Measurements from ENCODE around the gene FOXK1. TPM values are rescaled to one million over a fixed set of nuclear protein-coding genes. Genes with fewer than 3 reads are reported as not detected.

Gene FOXK1
- total and polyA plus RNA-seq, 2 of the 13 experiments (the other 11 are each of a cell fraction or from before 2014, with no cell fraction given), result 4.6 to 8.8 TPM

DNA sequence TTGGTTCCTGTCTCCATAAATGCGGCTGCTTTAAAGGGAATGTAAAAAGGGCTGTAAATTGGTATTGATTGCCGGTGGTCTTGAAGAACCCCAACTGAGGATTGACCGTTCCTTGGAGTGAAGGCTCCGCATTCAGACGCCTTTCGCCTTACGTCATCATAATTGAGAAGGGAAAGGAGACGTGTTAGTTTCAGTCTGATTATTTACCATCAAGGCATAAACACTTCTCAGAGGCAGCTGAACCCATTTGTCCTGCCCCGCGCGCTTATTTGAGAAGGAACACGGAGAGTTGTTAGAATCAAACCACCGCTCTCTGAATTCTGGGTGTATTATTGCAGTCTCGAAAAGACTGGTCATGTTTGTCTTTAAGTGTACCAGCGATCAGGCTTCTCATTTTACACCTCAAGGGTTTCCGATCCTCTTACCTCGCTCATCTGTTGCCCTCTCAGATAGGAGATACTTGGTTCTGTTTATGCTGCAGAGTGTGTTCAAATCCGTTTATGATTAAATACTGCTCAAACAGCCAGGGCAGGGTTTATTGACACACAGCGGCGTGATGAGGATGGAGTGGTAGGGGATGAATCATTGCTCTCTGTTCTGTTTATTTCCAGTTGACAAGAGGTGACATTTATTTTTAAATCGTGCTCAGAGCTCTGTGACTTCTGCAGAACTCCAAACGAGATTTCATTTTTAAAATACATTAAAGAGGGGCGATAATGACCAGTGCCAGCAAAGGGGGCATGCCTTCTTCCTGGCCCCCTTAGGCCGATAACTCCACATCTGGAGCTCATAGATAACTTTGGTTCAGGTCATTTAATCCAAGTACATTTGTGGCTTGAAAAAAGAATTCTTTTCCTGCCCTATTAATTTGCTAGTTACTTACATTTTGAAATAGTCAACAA lies 30.4 kb downstream of the FOXK1 start:
- ChIA-PET CTCF (ENCODE audit: low intra/inter-chr PET ratio, low total read pairs) (no interaction called here), POLR2A (interaction anchor here (1.1 kb wide), 1 partner anchor 12 kb away, joined by 3 read pairs; no protein-coding TSS in a partner anchor)
- no peaks in the 10 kb centered on the region for H3K27me3 ChIP-seq (ENCODE audit: control insufficient read depth in 1 of 2, insufficient read depth in 2 of 2, low read length in 2 of 2)
- H2AFZ ChIP-seq (ENCODE audit: low read length), result no peak overlapping the region
- ATAC-seq (peak; percentile 89), FAIRE-seq (peak; percentile 64), DNase-seq (ENCODE audit: low spot score) (peak; percentile 76)
- peak overlapping the region; percentile 57 for H3K4me2 ChIP-seq (ENCODE audit: low read depth, low read length)
- H3K9me3 ChIP-seq (ENCODE audit: low read length), result no peaks in the 10 kb centered on the region
- in situ Hi-C loops (cut with HindIII; ENCODE audit: extremely low pct_ligation_motif_present, low pct_unique_long_range_greater_than_20kb), result no loop called here
- H3K79me2 ChIP-seq (ENCODE audit: insufficient read depth, low read length), result peaks cover 78% of the 10 kb centered on the region
- peak overlapping the region; percentile 42 for H3K27ac ChIP-seq (ENCODE audit: extremely low read length, insufficient read depth, low read length)
- peaks cover 3 to 13% of the 10 kb centered on the region in 2 experiments; a peak in 2 of 5 replicates for H3K36me3 ChIP-seq (replicated peaks in 1 of 2; ENCODE audit: control insufficient read depth in 1 of 2, insufficient read depth in 2 of 2, low read length in 2 of 2)
- intact Hi-C loops (cut with micrococcal nuclease; ENCODE audit: unreplicated experiment), result loop anchor here (2.0 kb wide), 1 partner anchor 26 kb away; no protein-coding TSS in a partner anchor
- H4K20me1 ChIP-seq (ENCODE audit: insufficient read depth, low read length), result peaks cover 74% of the 10 kb centered on the region
- H3K9ac ChIP-seq (ENCODE audit: insufficient read depth, low read depth, low read length), result no peak overlapping the region
- peak overlapping the region in 1 of 3 experiments; percentile 18; a peak in 2 of 6 replicates for H3K4me3 ChIP-seq (replicated peaks in 1 of 3; ENCODE audit: insufficient read depth in 1 of 3, low read depth in 2 of 3, low read length in 3 of 3)
- H3K4me1 ChIP-seq (ENCODE audit: insufficient read depth, low read length), result peaks cover 66% of the 10 kb centered on the region
- WGBS (ENCODE audit: low lambda C conversion rate), result 47% methylated on average over 24 of the region's 24 CpGs
- BruUV-seq (replicated peaks), result no TSS peak
- TF ChIP-seq BCL6 (CRISPR knock-in tag; IDR thresholded peaks at IDR 0.05) (peak; percentile 48; the same call in 1 of the 2 replicates), MXD4 (CRISPR knock-in tag; IDR thresholded peaks at IDR 0.05) (0 out of 2 replicates have a peak, but pooled peaks have one; percentile 44), ZNF331 (CRISPR knock-in tag; IDR thresholded peaks at IDR 0.05) (no peak)
- TF ChIP-seq, protein P1, sequence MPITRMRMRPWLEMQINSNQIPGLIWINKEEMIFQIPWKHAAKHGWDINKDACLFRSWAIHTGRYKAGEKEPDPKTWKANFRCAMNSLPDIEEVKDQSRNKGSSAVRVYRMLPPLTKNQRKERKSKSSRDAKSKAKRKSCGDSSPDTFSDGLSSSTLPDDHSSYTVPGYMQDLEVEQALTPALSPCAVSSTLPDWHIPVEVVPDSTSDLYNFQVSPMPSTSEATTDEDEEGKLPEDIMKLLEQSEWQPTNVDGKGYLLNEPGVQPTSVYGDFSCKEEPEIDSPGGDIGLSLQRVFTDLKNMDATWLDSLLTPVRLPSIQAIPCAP (CRISPR knock-in tag; IDR thresholded peaks at IDR 0.05; ENCODE audit: low read depth), result no peak
- TF ChIP-seq, protein P2, sequence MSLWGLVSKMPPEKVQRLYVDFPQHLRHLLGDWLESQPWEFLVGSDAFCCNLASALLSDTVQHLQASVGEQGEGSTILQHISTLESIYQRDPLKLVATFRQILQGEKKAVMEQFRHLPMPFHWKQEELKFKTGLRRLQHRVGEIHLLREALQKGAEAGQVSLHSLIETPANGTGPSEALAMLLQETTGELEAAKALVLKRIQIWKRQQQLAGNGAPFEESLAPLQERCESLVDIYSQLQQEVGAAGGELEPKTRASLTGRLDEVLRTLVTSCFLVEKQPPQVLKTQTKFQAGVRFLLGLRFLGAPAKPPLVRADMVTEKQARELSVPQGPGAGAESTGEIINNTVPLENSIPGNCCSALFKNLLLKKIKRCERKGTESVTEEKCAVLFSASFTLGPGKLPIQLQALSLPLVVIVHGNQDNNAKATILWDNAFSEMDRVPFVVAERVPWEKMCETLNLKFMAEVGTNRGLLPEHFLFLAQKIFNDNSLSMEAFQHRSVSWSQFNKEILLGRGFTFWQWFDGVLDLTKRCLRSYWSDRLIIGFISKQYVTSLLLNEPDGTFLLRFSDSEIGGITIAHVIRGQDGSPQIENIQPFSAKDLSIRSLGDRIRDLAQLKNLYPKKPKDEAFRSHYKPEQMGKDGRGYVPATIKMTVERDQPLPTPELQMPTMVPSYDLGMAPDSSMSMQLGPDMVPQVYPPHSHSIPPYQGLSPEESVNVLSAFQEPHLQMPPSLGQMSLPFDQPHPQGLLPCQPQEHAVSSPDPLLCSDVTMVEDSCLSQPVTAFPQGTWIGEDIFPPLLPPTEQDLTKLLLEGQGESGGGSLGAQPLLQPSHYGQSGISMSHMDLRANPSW (CRISPR knock-in tag; IDR thresholded peaks at IDR 0.05; ENCODE audit: borderline replicate concordance), result no peak
- TF ChIP-seq, protein P3, sequence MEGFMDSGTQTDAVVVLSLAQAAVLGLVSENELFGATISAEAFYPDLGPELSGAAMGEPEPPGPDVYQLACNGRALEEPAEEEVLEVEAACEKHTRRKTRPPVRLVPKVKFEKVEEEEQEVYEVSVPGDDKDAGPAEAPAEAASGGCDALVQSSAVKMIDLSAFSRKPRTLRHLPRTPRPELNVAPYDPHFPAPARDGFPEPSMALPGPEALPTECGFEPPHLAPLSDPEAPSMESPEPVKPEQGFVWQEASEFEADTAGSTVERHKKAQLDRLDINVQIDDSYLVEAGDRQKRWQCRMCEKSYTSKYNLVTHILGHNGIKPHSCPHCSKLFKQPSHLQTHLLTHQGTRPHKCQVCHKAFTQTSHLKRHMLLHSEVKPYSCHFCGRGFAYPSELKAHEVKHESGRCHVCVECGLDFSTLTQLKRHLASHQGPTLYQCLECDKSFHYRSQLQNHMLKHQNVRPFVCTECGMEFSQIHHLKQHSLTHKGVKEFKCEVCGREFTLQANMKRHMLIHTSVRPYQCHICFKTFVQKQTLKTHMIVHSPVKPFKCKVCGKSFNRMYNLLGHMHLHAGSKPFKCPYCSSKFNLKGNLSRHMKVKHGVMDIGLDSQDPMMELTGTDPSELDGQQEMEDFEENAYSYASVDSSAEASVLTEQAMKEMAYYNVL (CRISPR knock-in tag; IDR thresholded peaks at IDR 0.05; ENCODE audit: borderline replicate concordance), result no peak
- TF ChIP-seq, protein P4, sequence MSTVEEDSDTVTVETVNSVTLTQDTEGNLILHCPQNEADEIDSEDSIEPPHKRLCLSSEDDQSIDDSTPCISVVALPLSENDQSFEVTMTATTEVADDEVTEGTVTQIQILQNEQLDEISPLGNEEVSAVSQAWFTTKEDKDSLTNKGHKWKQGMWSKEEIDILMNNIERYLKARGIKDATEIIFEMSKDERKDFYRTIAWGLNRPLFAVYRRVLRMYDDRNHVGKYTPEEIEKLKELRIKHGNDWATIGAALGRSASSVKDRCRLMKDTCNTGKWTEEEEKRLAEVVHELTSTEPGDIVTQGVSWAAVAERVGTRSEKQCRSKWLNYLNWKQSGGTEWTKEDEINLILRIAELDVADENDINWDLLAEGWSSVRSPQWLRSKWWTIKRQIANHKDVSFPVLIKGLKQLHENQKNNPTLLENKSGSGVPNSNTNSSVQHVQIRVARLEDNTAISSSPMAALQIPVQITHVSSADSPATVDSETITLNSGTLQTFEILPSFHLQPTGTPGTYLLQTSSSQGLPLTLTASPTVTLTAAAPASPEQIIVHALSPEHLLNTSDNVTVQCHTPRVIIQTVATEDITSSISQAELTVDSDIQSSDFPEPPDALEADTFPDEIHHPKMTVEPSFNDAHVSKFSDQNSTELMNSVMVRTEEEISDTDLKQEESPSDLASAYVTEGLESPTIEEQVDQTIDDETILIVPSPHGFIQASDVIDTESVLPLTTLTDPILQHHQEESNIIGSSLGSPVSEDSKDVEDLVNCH (CRISPR knock-in tag; IDR thresholded peaks at IDR 0.05), result no peak
- TF ChIP-seq, protein P5, sequence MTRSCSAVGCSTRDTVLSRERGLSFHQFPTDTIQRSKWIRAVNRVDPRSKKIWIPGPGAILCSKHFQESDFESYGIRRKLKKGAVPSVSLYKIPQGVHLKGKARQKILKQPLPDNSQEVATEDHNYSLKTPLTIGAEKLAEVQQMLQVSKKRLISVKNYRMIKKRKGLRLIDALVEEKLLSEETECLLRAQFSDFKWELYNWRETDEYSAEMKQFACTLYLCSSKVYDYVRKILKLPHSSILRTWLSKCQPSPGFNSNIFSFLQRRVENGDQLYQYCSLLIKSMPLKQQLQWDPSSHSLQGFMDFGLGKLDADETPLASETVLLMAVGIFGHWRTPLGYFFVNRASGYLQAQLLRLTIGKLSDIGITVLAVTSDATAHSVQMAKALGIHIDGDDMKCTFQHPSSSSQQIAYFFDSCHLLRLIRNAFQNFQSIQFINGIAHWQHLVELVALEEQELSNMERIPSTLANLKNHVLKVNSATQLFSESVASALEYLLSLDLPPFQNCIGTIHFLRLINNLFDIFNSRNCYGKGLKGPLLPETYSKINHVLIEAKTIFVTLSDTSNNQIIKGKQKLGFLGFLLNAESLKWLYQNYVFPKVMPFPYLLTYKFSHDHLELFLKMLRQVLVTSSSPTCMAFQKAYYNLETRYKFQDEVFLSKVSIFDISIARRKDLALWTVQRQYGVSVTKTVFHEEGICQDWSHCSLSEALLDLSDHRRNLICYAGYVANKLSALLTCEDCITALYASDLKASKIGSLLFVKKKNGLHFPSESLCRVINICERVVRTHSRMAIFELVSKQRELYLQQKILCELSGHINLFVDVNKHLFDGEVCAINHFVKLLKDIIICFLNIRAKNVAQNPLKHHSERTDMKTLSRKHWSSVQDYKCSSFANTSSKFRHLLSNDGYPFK (CRISPR knock-in tag; IDR thresholded peaks at IDR 0.05; ENCODE audit: borderline replicate concordance), result no peak
- TF ChIP-seq, protein P6, sequence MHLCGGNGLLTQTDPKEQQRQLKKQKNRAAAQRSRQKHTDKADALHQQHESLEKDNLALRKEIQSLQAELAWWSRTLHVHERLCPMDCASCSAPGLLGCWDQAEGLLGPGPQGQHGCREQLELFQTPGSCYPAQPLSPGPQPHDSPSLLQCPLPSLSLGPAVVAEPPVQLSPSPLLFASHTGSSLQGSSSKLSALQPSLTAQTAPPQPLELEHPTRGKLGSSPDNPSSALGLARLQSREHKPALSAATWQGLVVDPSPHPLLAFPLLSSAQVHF (CRISPR knock-in tag; IDR thresholded peaks at IDR 0.05), result no peak

Data from HepG2 (cell line).